A673 (cell line): ENCODE measurements around the gene E2F7. TPM values are rescaled to one million over a fixed set of nuclear protein-coding genes. Genes with fewer than 3 reads are reported as not detected.

ENCODE experiments used
- BruUV-seq: library from RNA; stranded (reverse); fragments of 400-500 nt; replicated peaks from 2 replicates; lab custom pipeline; 2021; lab: Mats Ljungman, UMichigan
- CTCF ChIA-PET: fragments of 300-600 bp; sonication (Branson Sonifier 250); formaldehyde crosslinking; loops from one replicate; lab custom pipeline; 2022; ENCODE audit warnings: antibody characterized with exemption; lab: Charles Lee
- POLR2A ChIA-PET: fragments of 300-600 bp; sonication (Branson Sonifier 250); formaldehyde crosslinking; loops from one replicate; lab custom pipeline; 2022; ENCODE audit warnings: antibody characterized with exemption; ENCODE audit not compliant: low non-redundant PET; lab: Charles Lee
- DNase-seq: peaks from one replicate; pipeline ENCODE4 v3.0.0-alpha.2; 2015; ENCODE audit warnings: low spot score
- H3K27ac ChIP-seq: fragments of 200-600 bp; sonication (generic); 2 replicates; pipeline ENCODE4 v1.5.1; 2016; ENCODE audit warnings: mixed run types, low read depth, mild to moderate bottlenecking, mixed read lengths, antibody characterized with exemption, low read length; ENCODE audit not compliant: poor library complexity, severe bottlenecking
- H3K27me3 ChIP-seq: fragments of 200-600 bp; sonication (generic); replicated peaks from 2 replicates; pipeline ENCODE4 v1.6.1; 2017; ENCODE audit warnings: mixed run types, low read depth, mild to moderate bottlenecking, mixed read lengths, antibody characterized with exemption, low read length; ENCODE audit not compliant: insufficient read depth, poor library complexity
- H3K36me3 ChIP-seq: fragments of 200-600 bp; sonication (generic); 2 replicates; pipeline ENCODE4 v1.6.1; 2016; ENCODE audit warnings: mixed run types, mild to moderate bottlenecking, mixed read lengths, antibody characterized with exemption, low read length; ENCODE audit not compliant: insufficient read depth, poor library complexity, severe bottlenecking
- H3K4me1 ChIP-seq: fragments of 200-600 bp; sonication (generic); 2 replicates; pipeline ENCODE4 v1.6.1; 2017; ENCODE audit warnings: mixed run types, mild to moderate bottlenecking, mixed read lengths, antibody characterized with exemption, low read length; ENCODE audit not compliant: insufficient read depth, poor library complexity, severe bottlenecking
- H3K4me3 ChIP-seq: fragments of 200-600 bp; sonication (generic); 2 replicates; pipeline ENCODE4 v1.5.1; 2016; ENCODE audit warnings: low read depth, mixed run types, mild to moderate bottlenecking, mixed read lengths, low read length; ENCODE audit not compliant: poor library complexity, severe bottlenecking
- H3K9me3 ChIP-seq: fragments of 200-600 bp; sonication (generic); 2 replicates; pipeline ENCODE4 v1.6.1; 2016; ENCODE audit warnings: mixed run types, low read depth, mild to moderate bottlenecking, mixed read lengths, antibody characterized with exemption, low read length; ENCODE audit not compliant: poor library complexity, severe bottlenecking
- EZH2 ChIP-seq: fragments of 200-600 bp; sonication (generic); IDR thresholded peaks from 2 replicates; pipeline ENCODE4 v1.6.1; 2017; ENCODE audit warnings: borderline replicate concordance, low read depth, mild to moderate bottlenecking, mixed read lengths, antibody characterized with exemption, low read length; ENCODE audit not compliant: poor library complexity, severe bottlenecking
- intact Hi-C: fragments of 100-400 bp; cut with micrococcal nuclease; formaldehyde crosslinking; loops from one replicate; pipeline ENCODE4 v1.10.0; 2022; ENCODE audit not compliant: unreplicated experiment
- total RNA-seq: library from RNA; stranded (reverse); gene quantifications from 2 replicates; pipeline ENCODE4 v1.2.3, GENCODE V29; 2021
- TF ChIP-seq, protein P1 (sequence below): fragments of 300-800, 200-600 bp; sonication (generic); conservative IDR thresholded peaks from 2 replicates; pipeline ENCODE4 v1.5.1; 2017; ENCODE audit warnings: low read depth, mild to moderate bottlenecking, antibody characterized with exemption, low read length, moderate library complexity, mixed read lengths

The E2F7 gene
- total RNA-seq, 1 experiment from 2014 or later: 26.7 TPM

- no TSS peak for BruUV-seq
- Histone ChIP-seq H3K4me3 (no peak overlapping the region), H3K36me3 (peaks cover 64% of the 10 kb centered on the region), H3K27me3 (no peaks in the 10 kb centered on the region), H3K9me3 (no peaks in the 10 kb centered on the region), H3K4me1 (no peaks in the 10 kb centered on the region), H3K27ac (no peak overlapping the region)
- TF ChIP-seq EZH2: no peak
- TF ChIP-seq, protein P1, sequence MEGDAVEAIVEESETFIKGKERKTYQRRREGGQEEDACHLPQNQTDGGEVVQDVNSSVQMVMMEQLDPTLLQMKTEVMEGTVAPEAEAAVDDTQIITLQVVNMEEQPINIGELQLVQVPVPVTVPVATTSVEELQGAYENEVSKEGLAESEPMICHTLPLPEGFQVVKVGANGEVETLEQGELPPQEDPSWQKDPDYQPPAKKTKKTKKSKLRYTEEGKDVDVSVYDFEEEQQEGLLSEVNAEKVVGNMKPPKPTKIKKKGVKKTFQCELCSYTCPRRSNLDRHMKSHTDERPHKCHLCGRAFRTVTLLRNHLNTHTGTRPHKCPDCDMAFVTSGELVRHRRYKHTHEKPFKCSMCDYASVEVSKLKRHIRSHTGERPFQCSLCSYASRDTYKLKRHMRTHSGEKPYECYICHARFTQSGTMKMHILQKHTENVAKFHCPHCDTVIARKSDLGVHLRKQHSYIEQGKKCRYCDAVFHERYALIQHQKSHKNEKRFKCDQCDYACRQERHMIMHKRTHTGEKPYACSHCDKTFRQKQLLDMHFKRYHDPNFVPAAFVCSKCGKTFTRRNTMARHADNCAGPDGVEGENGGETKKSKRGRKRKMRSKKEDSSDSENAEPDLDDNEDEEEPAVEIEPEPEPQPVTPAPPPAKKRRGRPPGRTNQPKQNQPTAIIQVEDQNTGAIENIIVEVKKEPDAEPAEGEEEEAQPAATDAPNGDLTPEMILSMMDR: no peak
- no peak for DNase-seq
- ChIA-PET CTCF (no interaction called here), POLR2A (no interaction called here)
- intact Hi-C loops: no loop called here
Measured at GRCh38 chr12:77032406-77032805, 33.0 kb downstream of the E2F7 start.

- Histone ChIP-seq H3K4me3 (no peak overlapping the region), H3K9me3 (no peaks in the 10 kb centered on the region), H3K27me3 (no peaks in the 10 kb centered on the region), H3K27ac (no peak overlapping the region), H3K4me1 (no peaks in the 10 kb centered on the region), H3K36me3 (peaks cover 67% of the 10 kb centered on the region)
- TF ChIP-seq, protein P1: no peak
- no peak for TF ChIP-seq EZH2
- CTCF ChIA-PET: no interaction called here
- DNase-seq: no peak
- intact Hi-C loops: no loop called here
- POLR2A ChIA-PET: no interaction called here
- BruUV-seq: no TSS peak
Measured at GRCh38 chr12:77031745-77032144, 33.6 kb downstream of the E2F7 start.

DNA sequence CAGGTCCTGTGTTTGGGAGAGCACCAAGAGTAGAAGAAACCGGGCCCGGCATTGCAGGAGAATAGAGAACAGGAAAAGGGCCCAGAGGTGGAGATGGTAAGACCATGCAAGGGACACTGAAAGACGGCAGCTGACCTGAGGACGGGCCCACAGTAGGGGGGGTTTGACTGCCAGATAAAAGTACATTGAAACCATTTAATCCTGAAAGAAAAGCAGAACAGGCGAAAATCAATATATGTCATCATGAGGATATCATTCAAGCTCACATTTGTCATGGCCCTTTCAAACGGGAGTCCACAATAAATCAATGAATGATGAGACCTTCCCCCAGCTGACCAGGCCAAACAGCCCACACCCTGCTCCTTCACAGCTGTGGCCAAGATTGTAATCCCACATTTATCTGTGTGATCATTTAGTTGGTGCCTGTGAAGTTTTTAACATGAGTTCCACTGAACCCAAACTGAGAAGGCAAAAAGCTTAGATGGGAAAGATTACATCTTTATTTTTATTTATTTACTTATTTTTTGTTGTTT, 39.5 kb downstream of the E2F7 start:
- no peak for DNase-seq
- no peak overlapping the region for H3K4me3 ChIP-seq
- H3K9me3 ChIP-seq: no peaks in the 10 kb centered on the region
- POLR2A ChIA-PET: no interaction called here
- no TSS peak for BruUV-seq
- intact Hi-C loops: no loop called here
- TF ChIP-seq, protein P1: no peak
- no peak for TF ChIP-seq EZH2
- H3K27me3 ChIP-seq: no peaks in the 10 kb centered on the region
- H3K4me1 ChIP-seq: no peaks in the 10 kb centered on the region
- no peak overlapping the region for H3K27ac ChIP-seq
- CTCF ChIA-PET: interaction anchor here (0.7 kb wide), 1 partner anchor 80 kb away, joined by 3 read pairs; no protein-coding TSS in a partner anchor
- peaks cover 62% of the 10 kb centered on the region for H3K36me3 ChIP-seq
